Keratinocyte (primary cell): ENCODE measurements around the gene ABAT. TPM values are rescaled to one million over a fixed set of nuclear protein-coding genes. Genes with fewer than 3 reads are reported as not detected.

Experiments used
- DNase-seq: peaks from one replicate; pipeline ENCODE4 v3.0.0-alpha.2; 2011; ENCODE audit warnings: low read depth, missing footprints, low spot score
- FAIRE-seq: peaks from 2 replicates; lab custom pipeline; 2011; peaks lifted over from hg19 to GRCh38; lab: Jason Lieb, UNC
- H2AFZ ChIP-seq: 2 replicates; pipeline ENCODE4 v1.6.0; 2012; ENCODE audit warnings: low read length, control low read depth, inconsistent platforms; ENCODE audit not compliant: control insufficient read depth
- H3K27ac ChIP-seq: 2 replicates; pipeline ENCODE4 v1.5.1; 2011; ENCODE audit warnings: low read length; ENCODE audit not compliant: control insufficient read depth, insufficient read depth
- H3K27me3 ChIP-seq: 3 replicates; pipeline ENCODE4 v1.6.0; 2011; ENCODE audit warnings: low read length; ENCODE audit not compliant: control insufficient read depth, insufficient read depth; ENCODE audit errors: extremely low read depth
- H3K36me3 ChIP-seq, 2 experiments: 2 replicates in 1 of 2; 3 replicates in 1 of 2; pipeline ENCODE4 v1.5.1; 2011; ENCODE audit warnings: low read length in 2 of 2, mild to moderate bottlenecking in 1 of 2; ENCODE audit not compliant: control insufficient read depth in 2 of 2, insufficient read depth in 2 of 2; ENCODE audit errors: extremely low read depth in 1 of 2
- H3K4me1 ChIP-seq: 3 replicates; pipeline ENCODE4 v1.5.1; 2011; ENCODE audit warnings: low read length; ENCODE audit not compliant: control insufficient read depth, insufficient read depth; ENCODE audit errors: extremely low read depth
- H3K4me2 ChIP-seq: 3 replicates; pipeline ENCODE4 v1.6.0; 2011; ENCODE audit warnings: low read depth, low read length; ENCODE audit not compliant: control insufficient read depth, insufficient read depth; ENCODE audit errors: extremely low read depth
- H3K4me3 ChIP-seq, 3 experiments: fragments of 200-600 bp in 1 of 3; sonication (generic) in 1 of 3; 2 replicates in 2 of 3; 3 replicates in 1 of 3; pipeline ENCODE4 v1.5.1; 2011 to 2016; ENCODE audit warnings: low read length in 3 of 3, mild to moderate bottlenecking in 3 of 3, control low read depth in 2 of 3, inconsistent platforms in 1 of 3, low read depth in 1 of 3, mixed read lengths in 1 of 3, mixed run types in 1 of 3, moderate library complexity in 1 of 3; ENCODE audit not compliant: control insufficient read depth in 2 of 3, insufficient read depth in 2 of 3; ENCODE audit errors: extremely low read depth in 1 of 3
- H3K79me2 ChIP-seq: 2 replicates; pipeline ENCODE4 v1.6.0; 2012; ENCODE audit warnings: low read length; ENCODE audit not compliant: control insufficient read depth, insufficient read depth
- H3K9ac ChIP-seq: 3 replicates; pipeline ENCODE4 v1.6.0; 2011; ENCODE audit warnings: low read length; ENCODE audit not compliant: control insufficient read depth, insufficient read depth; ENCODE audit errors: extremely low read depth
- H3K9me1 ChIP-seq: 3 replicates; pipeline ENCODE4 v1.6.0; 2011; ENCODE audit warnings: low read length; ENCODE audit not compliant: control insufficient read depth, insufficient read depth; ENCODE audit errors: extremely low read depth
- H3K9me3 ChIP-seq: 2 replicates; pipeline ENCODE4 v1.5.1; 2012; ENCODE audit warnings: low read depth, low read length; ENCODE audit not compliant: control insufficient read depth
- H4K20me1 ChIP-seq: 3 replicates; pipeline ENCODE4 v1.6.0; 2011; ENCODE audit warnings: low read length; ENCODE audit not compliant: control insufficient read depth, insufficient read depth; ENCODE audit errors: extremely low read depth
- CTCF ChIP-seq, 3 experiments: IDR thresholded peaks in 1 of 3; conservative IDR thresholded peaks in 1 of 3; optimal IDR thresholded peaks in 1 of 3; 2 replicates in 2 of 3; 3 replicates in 1 of 3; pipeline versions ENCODE3 to v1.5.1; 2011; ENCODE audit warnings: low read length in 3 of 3, mild to moderate bottlenecking in 3 of 3, moderate library complexity in 2 of 3, control low read depth in 1 of 3, inconsistent platforms in 1 of 3; ENCODE audit not compliant: insufficient read depth in 2 of 3; ENCODE audit errors: extremely low read depth in 1 of 3
- EZH2 ChIP-seq: IDR thresholded peaks from one replicate; pipeline ENCODE4 v1.6.1; 2012; ENCODE audit warnings: inconsistent platforms, mild to moderate bottlenecking, low read length, moderate library complexity
- dilution Hi-C: fragments of 300-500 bp; cut with MboI; formaldehyde crosslinking; loops from one replicate; pipeline ENCODE4 v1.7.0; 2020; ENCODE audit warnings: low sequenced_read_pairs; ENCODE audit not compliant: extremely low pct_ligation_motif_present
- polyA minus RNA-seq, 3 experiments: library from RNA; depleted of rRNA, polyadenylated mRNA; stranded (reverse); fragments of >200 nt; gene quantifications; 1 replicate in 1 of 3; 2 replicates in 1 of 3; 3 replicates in 1 of 3; pipeline ENCODE4 v1.2.3, GENCODE V29; 2011
- polyA plus RNA-seq, 5 experiments: library from polyadenylated mRNA; depleted of rRNA in 3 of 5; stranded (reverse) in 3 of 5; stranded (forward) in 1 of 5; unstranded in 1 of 5; fragments of >200 nt; gene quantifications; 1 replicate in 1 of 5; 2 replicates in 3 of 5; 3 replicates in 1 of 5; pipeline versions ENCODE4 v1.2.1 to v1.2.3, GENCODE V29; 2011 to 2012; ENCODE audit warnings: missing spikeins in 2 of 5, low read depth in 1 of 5, low replicate concordance in 1 of 5

The ABAT gene
- polyA plus RNA-seq (11.8 to 16.8 TPM (median 13.7 TPM) in 3 replicates), polyA minus RNA-seq (11.7 to 17.1 TPM (median 13.6 TPM) in 3 replicates)
- 5.5 TPM for polyA plus RNA-seq (2011; ENCODE audit: low read depth)
- 13.0 and 15.7 TPM in 2 replicates for polyA plus RNA-seq (2011; cell fraction: cytosol; rRNA removed)
- polyA plus RNA-seq (2011; cell fraction: nucleus; rRNA removed), result 28.8 and 29.8 TPM in 2 replicates
- polyA plus RNA-seq (2012; ENCODE audit: low replicate concordance), result 2.9 and 11.8 TPM in 2 replicates
- 11.1 TPM for polyA minus RNA-seq (2011; cell fraction: cytosol; rRNA and poly(A)+ RNA removed)
- 14.1 and 17.6 TPM in 2 replicates for polyA minus RNA-seq (2011; cell fraction: nucleus; rRNA and poly(A)+ RNA removed)

- no peaks in the 10 kb centered on the region for H3K27me3 ChIP-seq
- no peaks in the 10 kb centered on the region for H3K9me3 ChIP-seq
- H3K27ac ChIP-seq, result no peak within 1 kb of the TSS
- H2AFZ ChIP-seq, result peak within 1 kb of the TSS; percentile 91
- H3K4me3 ChIP-seq, result peak within 1 kb of the TSS; percentile 73 to 81 (median 79)
- no peaks in the 10 kb centered on the region for H4K20me1 ChIP-seq
- dilution Hi-C loops, result no loop called here
- no peaks in the 10 kb centered on the region for H3K79me2 ChIP-seq
- DNase-seq, result no peak
- H3K9me1 ChIP-seq, result peaks cover 2% of the 10 kb centered on the region
- no peaks in the 10 kb centered on the region for H3K36me3 ChIP-seq
- peak within 1 kb of the TSS; percentile 88 for H3K4me2 ChIP-seq
- TF ChIP-seq EZH2 (no peak), CTCF (optimal IDR thresholded peaks at IDR 0.05 in 1 of 3, IDR thresholded peaks at IDR 0.05 in 1 of 3, conservative IDR thresholded peaks at IDR 0.05 in 1 of 3; ENCODE audit: extremely low read depth in 1 of 3, insufficient read depth in 2 of 3, low read length in 3 of 3) (no peak)
- H3K4me1 ChIP-seq, result peaks cover 42% of the 10 kb centered on the region
- FAIRE-seq, result no peak
- peak within 1 kb of the TSS; percentile 70 for H3K9ac ChIP-seq
These were observed at the start of gene ABAT for GRCh38 chr16:8674413-8675022. Gene ABAT, plus strand, starts transcription at chr16:8674617. Its CDS starts 61,123 bp downstream, at chr16:8735740.

GRCh38 chr16:8625491-8626087 lies 48.8 kb upstream of the ABAT start:
- TF ChIP-seq CTCF (optimal IDR thresholded peaks at IDR 0.05 in 1 of 3, IDR thresholded peaks at IDR 0.05 in 1 of 3, conservative IDR thresholded peaks at IDR 0.05 in 1 of 3; ENCODE audit: extremely low read depth in 1 of 3, insufficient read depth in 2 of 3, low read length in 3 of 3), result no peak
- no peak for TF ChIP-seq EZH2
- H3K27ac ChIP-seq, result no peak overlapping the region
- no peak overlapping the region for H2AFZ ChIP-seq
- peaks cover 26% of the 10 kb centered on the region for H3K4me1 ChIP-seq
- H3K36me3 ChIP-seq, result peaks cover 30 to 51% of the 10 kb centered on the region in 2 experiments
- peaks cover 53% of the 10 kb centered on the region for H3K79me2 ChIP-seq
- H3K9ac ChIP-seq, result no peak overlapping the region
- dilution Hi-C loops, result no loop called here
- FAIRE-seq (no peak), DNase-seq (no peak)
- H3K27me3 ChIP-seq, result no peaks in the 10 kb centered on the region
- H3K4me3 ChIP-seq, result no peak overlapping the region
- no peaks in the 10 kb centered on the region for H3K9me1 ChIP-seq
- no peaks in the 10 kb centered on the region for H3K9me3 ChIP-seq
- H4K20me1 ChIP-seq, result peaks cover 3% of the 10 kb centered on the region
- no peak overlapping the region for H3K4me2 ChIP-seq
